LNCaP clone FGC (cell line): ENCODE data around the gene CCDC12.
A peak's percentile ranks its signal among the peaks of the same experiment; 100 is the strongest.

ENCODE experiments used
- DNase-seq: peaks from one replicate; pipeline ENCODE4 v3.0.0-alpha.2; 2011; ENCODE audit warnings: low read depth
- H3K4me3 ChIP-seq: 2 replicates; pipeline ENCODE4 v1.5.1; 2011; ENCODE audit warnings: mild to moderate bottlenecking, low read depth, low read length, control low read depth
- CTCF ChIP-seq: IDR thresholded peaks from 2 replicates; pipeline ENCODE4 v1.5.1; 2012; ENCODE audit warnings: mild to moderate bottlenecking; ENCODE audit not compliant: control insufficient read depth, insufficient read depth; ENCODE audit errors: extremely low read depth

CCDC12 gene

GRCh38 chr3:46882377-46883053 lies 94.0 kb downstream of the CCDC12 start:
- TF ChIP-seq CTCF, result no peak
- peak overlapping the region; percentile 31 for H3K4me3 ChIP-seq
- DNase-seq, result no peak

- H3K4me3 ChIP-seq, result no peak overlapping the region
- DNase-seq, result no peak
- TF ChIP-seq CTCF, result no peak
These were observed 94.8 kb downstream of the CCDC12 start for GRCh38 chr3:46881596-46882376.

GRCh38 chr3:46880884-46881595 lies 95.5 kb downstream of the CCDC12 start:
- DNase-seq, result no peak
- no peak overlapping the region for H3K4me3 ChIP-seq
- TF ChIP-seq CTCF, result no peak

GRCh38 chr3:46878781-46879436 lies 97.6 kb downstream of the CCDC12 start:
- no peak for DNase-seq
- no peak for TF ChIP-seq CTCF
- H3K4me3 ChIP-seq, result no peak overlapping the region

GRCh38 chr3:46877406-46878125 lies 99.0 kb downstream of the CCDC12 start, which contains the start of gene PTH1R:
PTH1R (plus strand) TSS chr3:46877721; CDS start chr3:46883560, 5,839 bp downstream.
- TF ChIP-seq CTCF, result no peak
- H3K4me3 ChIP-seq, result no peak within 1 kb of the TSS
- no peak for DNase-seq
